Effector memory CD4-positive, alpha-beta T cell (primary cell): ENCODE measurements around the gene SORL1.

ENCODE experiments used
- DNase-seq, 3 donors: peaks; one replicate each; pipeline ENCODE4 v3.0.0-alpha.2; 2020
- H3K27ac ChIP-seq: 2 replicates; pipeline ENCODE4 v1.7.0; 2013; ENCODE audit warnings: mild to moderate bottlenecking, low read length, moderate library complexity; ENCODE audit not compliant: insufficient read depth, poor library complexity, severe bottlenecking
- H3K27me3 ChIP-seq: replicated peaks from 2 replicates; pipeline ENCODE4 v1.7.0; 2013; ENCODE audit warnings: mild to moderate bottlenecking, low read length; ENCODE audit not compliant: insufficient read depth, control insufficient read depth, poor library complexity, severe bottlenecking
- H3K36me3 ChIP-seq: 2 replicates; pipeline ENCODE4 v1.7.0; 2013; ENCODE audit warnings: mild to moderate bottlenecking, low read length, moderate library complexity; ENCODE audit not compliant: control insufficient read depth, insufficient read depth
- H3K4me1 ChIP-seq: 2 replicates; pipeline ENCODE4 v1.7.0; 2013; ENCODE audit warnings: low read length, mild to moderate bottlenecking; ENCODE audit not compliant: control insufficient read depth, insufficient read depth, poor library complexity, severe bottlenecking
- H3K4me3 ChIP-seq: 2 replicates; pipeline ENCODE4 v1.7.0; 2013; ENCODE audit warnings: low read length, low read depth, mild to moderate bottlenecking; ENCODE audit not compliant: insufficient read depth, poor library complexity, severe bottlenecking
- H3K9me3 ChIP-seq: 2 replicates; pipeline ENCODE4 v1.7.0; 2013; ENCODE audit warnings: mild to moderate bottlenecking, low read length, moderate library complexity; ENCODE audit not compliant: control insufficient read depth

The SORL1 gene

GRCh38 chr11:121544956-121545355, 92.8 kb downstream of the SORL1 start:
- Histone ChIP-seq H3K9me3 (no peaks in the 10 kb centered on the region), H3K36me3 (peaks cover 66% of the 10 kb centered on the region), H3K4me1 (peaks cover 11% of the 10 kb centered on the region), H3K4me3 (no peak overlapping the region), H3K27me3 (no peaks in the 10 kb centered on the region), H3K27ac (no peak overlapping the region)
- no peak for DNase-seq

- no peak overlapping the region for H3K4me3 ChIP-seq
- H3K36me3 ChIP-seq = peaks cover 83% of the 10 kb centered on the region
- no peaks in the 10 kb centered on the region for H3K9me3 ChIP-seq
- peaks cover 11% of the 10 kb centered on the region for H3K4me1 ChIP-seq
- H3K27ac ChIP-seq = no peak overlapping the region
- DNase-seq = no peak
- no peaks in the 10 kb centered on the region for H3K27me3 ChIP-seq
Measured at GRCh38 chr11:121547574-121547973, 95.5 kb downstream of the SORL1 start.

GRCh38 chr11:121550247-121551030, 98.3 kb downstream of the SORL1 start:
- H3K27ac ChIP-seq = no peak overlapping the region

GRCh38 chr11:121551463-121551862, 99.3 kb downstream of the SORL1 start:
- Histone ChIP-seq H3K4me1 (no peaks in the 10 kb centered on the region), H3K27ac (no peak overlapping the region), H3K4me3 (no peak overlapping the region), H3K9me3 (no peaks in the 10 kb centered on the region), H3K36me3 (peaks cover 84% of the 10 kb centered on the region), H3K27me3 (no peaks in the 10 kb centered on the region)
- no peak for DNase-seq

More at GRCh38 chr11:121550247-121551030, 98.3 kb downstream of the SORL1 start:
- Histone ChIP-seq H3K9me3 (no peaks in the 10 kb centered on the region), H3K4me3 (no peak overlapping the region), H3K36me3 (peaks cover 87% of the 10 kb centered on the region), H3K4me1 (peaks cover under 1% of the 10 kb centered on the region), H3K27me3 (no peaks in the 10 kb centered on the region)
- no peak for DNase-seq

GRCh38 chr11:121552154-121552553, 100.0 kb downstream of the SORL1 start:
- peaks cover 84% of the 10 kb centered on the region for H3K36me3 ChIP-seq
- H3K9me3 ChIP-seq = no peaks in the 10 kb centered on the region
- H3K4me1 ChIP-seq = no peaks in the 10 kb centered on the region
- no peak overlapping the region for H3K4me3 ChIP-seq
- no peak overlapping the region for H3K27ac ChIP-seq
- H3K27me3 ChIP-seq = no peaks in the 10 kb centered on the region
- DNase-seq = no peak

GRCh38 chr11:121552644-121553043, 100.5 kb downstream of the SORL1 start:
- H3K4me3 ChIP-seq = no peak overlapping the region
- DNase-seq = no peak
- no peaks in the 10 kb centered on the region for H3K27me3 ChIP-seq
- H3K36me3 ChIP-seq = peaks cover 83% of the 10 kb centered on the region
- H3K27ac ChIP-seq = no peak overlapping the region
- H3K9me3 ChIP-seq = no peaks in the 10 kb centered on the region
- no peaks in the 10 kb centered on the region for H3K4me1 ChIP-seq

- Histone ChIP-seq H3K36me3 (peaks cover 81% of the 10 kb centered on the region), H3K4me3 (no peak overlapping the region), H3K27ac (no peak overlapping the region), H3K9me3 (no peaks in the 10 kb centered on the region), H3K4me1 (no peaks in the 10 kb centered on the region), H3K27me3 (no peaks in the 10 kb centered on the region)
- DNase-seq = no peak
Measured at GRCh38 chr11:121553389-121553788, 101.3 kb downstream of the SORL1 start.

- no peak for DNase-seq
Measured at GRCh38 chr11:121553806-121554205, 101.7 kb downstream of the SORL1 start.

GRCh38 chr11:121554552-121554951, 102.4 kb downstream of the SORL1 start:
- Histone ChIP-seq H3K4me1 (no peaks in the 10 kb centered on the region), H3K36me3 (peaks cover 90% of the 10 kb centered on the region), H3K27ac (no peak overlapping the region), H3K27me3 (no peaks in the 10 kb centered on the region), H3K4me3 (no peak overlapping the region), H3K9me3 (no peaks in the 10 kb centered on the region)
- DNase-seq = no peak

More at GRCh38 chr11:121553806-121554205, 101.7 kb downstream of the SORL1 start:
- Histone ChIP-seq H3K27me3 (no peaks in the 10 kb centered on the region), H3K4me1 (no peaks in the 10 kb centered on the region), H3K9me3 (no peaks in the 10 kb centered on the region), H3K36me3 (peaks cover 85% of the 10 kb centered on the region), H3K27ac (no peak overlapping the region), H3K4me3 (no peak overlapping the region)

- DNase-seq = no peak
- Histone ChIP-seq H3K27ac (no peak overlapping the region), H3K9me3 (no peaks in the 10 kb centered on the region), H3K27me3 (no peaks in the 10 kb centered on the region), H3K4me1 (no peaks in the 10 kb centered on the region), H3K4me3 (no peak overlapping the region), H3K36me3 (peaks cover 90% of the 10 kb centered on the region)
Measured at GRCh38 chr11:121555121-121555520, 103.0 kb downstream of the SORL1 start.
